ENCODE data around the gene SPAG8.

DNA sequence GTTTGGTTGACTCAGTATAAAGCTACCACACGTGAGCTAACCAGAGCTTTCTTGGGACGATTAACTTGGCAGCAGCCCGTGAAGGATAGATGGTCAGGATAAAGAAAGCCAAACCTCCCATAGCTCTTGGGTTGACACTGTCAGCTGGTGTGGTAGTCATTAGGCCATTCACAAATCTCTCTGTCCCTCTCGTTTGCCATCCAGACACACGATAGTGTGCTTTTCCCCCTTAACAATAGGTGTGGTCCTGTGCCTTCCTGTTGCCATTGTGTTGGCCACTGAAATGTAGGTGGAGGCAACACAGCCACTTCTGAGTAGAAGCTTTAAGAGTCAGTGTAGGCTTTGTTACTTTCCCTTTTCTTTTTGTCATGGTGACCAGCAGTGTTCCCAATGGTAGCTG lies 46.4 kb upstream of the SPAG8 start:
- no peak for TF ChIP-seq POLR2A (IDR thresholded peaks at IDR 0.05)
- TF ChIP-seq CTCF (IDR thresholded peaks at IDR 0.05), result no peak

All from prostate gland (tissue), 2 donors.